CD14-positive monocyte (primary cell): ENCODE results near the gene MYH10. TPM values are rescaled to one million over a fixed set of nuclear protein-coding genes. Genes with fewer than 3 reads are reported as not detected.

Experiments used
- DNase-seq, 3 donors: peaks; one replicate each; pipeline ENCODE4 v3.0.0-alpha.2; 2011 to 2022
- H2AFZ ChIP-seq: 2 replicates; pipeline ENCODE4 v1.6.0; 2012; ENCODE audit warnings: mild to moderate bottlenecking, low read depth, low read length, inconsistent platforms; ENCODE audit not compliant: insufficient read depth, poor library complexity, severe bottlenecking
- H3K27ac ChIP-seq, 2 donors: 1 replicate in 1 of 2; 2 replicates in 1 of 2; pipeline ENCODE4 v1.5.1; 2012 to 2013; ENCODE audit warnings: low read length in 2 of 2, control low read depth in 1 of 2, inconsistent platforms in 1 of 2, low read depth in 1 of 2, mild to moderate bottlenecking in 1 of 2
- H3K27me3 ChIP-seq, 2 donors: one replicate each; pipeline versions ENCODE4 v1.6.0 to v1.6.1; 2011 to 2013; ENCODE audit warnings: low read length in 2 of 2; ENCODE audit not compliant: control insufficient read depth in 2 of 2, insufficient read depth in 2 of 2
- H3K36me3 ChIP-seq, 2 donors: replicated peaks in 1 of 2; 1 replicate in 1 of 2; 2 replicates in 1 of 2; pipeline versions ENCODE4 v1.5.1 to v1.6.1; 2012 to 2013; ENCODE audit warnings: low read length in 2 of 2, control low read depth in 1 of 2, inconsistent platforms in 1 of 2, mild to moderate bottlenecking in 1 of 2; ENCODE audit not compliant: insufficient read depth in 2 of 2, control insufficient read depth in 1 of 2
- H3K4me1 ChIP-seq, 2 donors: 1 replicate in 1 of 2; 2 replicates in 1 of 2; pipeline versions ENCODE4 v1.5.1 to v1.6.1; 2012 to 2013; ENCODE audit warnings: low read length in 2 of 2, control low read depth in 1 of 2, inconsistent platforms in 1 of 2, mild to moderate bottlenecking in 1 of 2, moderate library complexity in 1 of 2; ENCODE audit not compliant: insufficient read depth in 2 of 2, control insufficient read depth in 1 of 2
- H3K4me2 ChIP-seq: replicated peaks from 2 replicates; pipeline ENCODE3; 2012; ENCODE audit warnings: low read length, moderate library complexity, mild to moderate bottlenecking; ENCODE audit not compliant: poor library complexity, severe bottlenecking; ENCODE audit errors: extremely low read depth
- H3K4me3 ChIP-seq, 3 experiments: fragments of 200-600 bp in 1 of 3; sonication (generic) in 1 of 3; replicated peaks in 1 of 3; 1 replicate in 2 of 3; 2 replicates in 1 of 3; pipeline ENCODE4 v1.5.1; 2011 to 2013; ENCODE audit warnings: low read length in 3 of 3, mild to moderate bottlenecking in 3 of 3, control low read depth in 2 of 3, low read depth in 2 of 3, inconsistent platforms in 1 of 3, moderate library complexity in 1 of 3
- H3K79me2 ChIP-seq: 2 replicates; pipeline ENCODE4 v1.6.0; 2012; ENCODE audit warnings: mild to moderate bottlenecking, control low read depth, inconsistent platforms, low read length, moderate library complexity; ENCODE audit not compliant: insufficient read depth
- H3K9ac ChIP-seq: 2 replicates; pipeline ENCODE4 v1.6.0; 2017; ENCODE audit warnings: low read length, mild to moderate bottlenecking; ENCODE audit not compliant: insufficient read depth, poor library complexity, severe bottlenecking
- H3K9me3 ChIP-seq, 2 donors: replicated peaks in 1 of 2; 1 replicate in 1 of 2; 2 replicates in 1 of 2; pipeline versions ENCODE4 v1.5.1 to v1.6.1; 2012 to 2013; ENCODE audit warnings: low read length in 2 of 2, control low read depth in 1 of 2; ENCODE audit not compliant: control insufficient read depth in 1 of 2, insufficient read depth in 1 of 2
- H4K20me1 ChIP-seq: 2 replicates; pipeline ENCODE4 v1.6.0; 2012; ENCODE audit warnings: mild to moderate bottlenecking, low read length, control low read depth, moderate library complexity; ENCODE audit not compliant: insufficient read depth
- H3K27ac Mint-ChIP-seq, 7 donors: one replicate each; pipeline ENCODE4 v1.8.0; 2020; ENCODE audit warnings: mild to moderate bottlenecking in 7 of 7, mixed read lengths in 7 of 7, moderate library complexity in 6 of 7, inconsistent platforms in 2 of 7
- H3K27me3 Mint-ChIP-seq, 3 donors: one replicate each; pipeline ENCODE4 v1.8.0; 2021 to 2022; ENCODE audit warnings: low read depth in 3 of 3, mild to moderate bottlenecking in 3 of 3, mixed read lengths in 3 of 3, moderate library complexity in 3 of 3, inconsistent platforms in 1 of 3
- H3K36me3 Mint-ChIP-seq, 2 donors: one replicate each; pipeline ENCODE4 v1.8.0; 2020; ENCODE audit warnings: mixed read lengths in 2 of 2, inconsistent platforms in 1 of 2, mild to moderate bottlenecking in 1 of 2
- H3K4me1 Mint-ChIP-seq: one replicate; pipeline ENCODE4 v1.8.0; 2020; ENCODE audit warnings: mild to moderate bottlenecking, mixed read lengths
- H3K4me3 Mint-ChIP-seq, 2 donors: one replicate each; pipeline ENCODE4 v1.8.0; 2020; ENCODE audit warnings: mild to moderate bottlenecking in 2 of 2, mixed read lengths in 2 of 2, moderate library complexity in 1 of 2
- H3K9me3 Mint-ChIP-seq, 7 donors: one replicate each; pipeline ENCODE4 v1.8.0; 2020 to 2022; ENCODE audit warnings: mixed read lengths in 7 of 7, mild to moderate bottlenecking in 6 of 7, moderate library complexity in 6 of 7, inconsistent platforms in 2 of 7
- WGBS: methylation state at CpG from one replicate; pipeline ENCODE4 v1.1.5; 2013; ENCODE audit warnings: missing lambda C conversion rate; ENCODE audit not compliant: insufficient coverage; 5-methylcytosine and 5-hydroxymethylcytosine counted together
- intact Hi-C, 2 donors: fragments of 100-400 bp; cut with micrococcal nuclease; formaldehyde crosslinking; loops; one replicate each; pipeline versions ENCODE4 v1.15.0 to v1.15.1; 2023
- polyA plus RNA-seq, 3 donors: library from polyadenylated mRNA; depleted of rRNA in 1 of 3; unstranded in 2 of 3; stranded (reverse) in 1 of 3; fragments of 300-500 nt in 2 of 3; fragments of >200 nt in 1 of 3; fragmentation: Illumina TruSeq in 2 of 3; gene quantifications; 1 replicate in 2 of 3; 2 replicates in 1 of 3; pipeline ENCODE4 v1.2.3, GENCODE V29; 2012 to 2021
- TF ChIP-seq, protein P1 (sequence below): fragments of 200-600 bp; IDR thresholded peaks from one replicate; pipeline ENCODE4 v1.8.0; 2022; ENCODE audit warnings: antibody characterized with exemption, mild to moderate bottlenecking

MYH10 gene
- polyA plus RNA-seq, 3 donors = 0.42 to 0.65 TPM; not detected in 1

DNA sequence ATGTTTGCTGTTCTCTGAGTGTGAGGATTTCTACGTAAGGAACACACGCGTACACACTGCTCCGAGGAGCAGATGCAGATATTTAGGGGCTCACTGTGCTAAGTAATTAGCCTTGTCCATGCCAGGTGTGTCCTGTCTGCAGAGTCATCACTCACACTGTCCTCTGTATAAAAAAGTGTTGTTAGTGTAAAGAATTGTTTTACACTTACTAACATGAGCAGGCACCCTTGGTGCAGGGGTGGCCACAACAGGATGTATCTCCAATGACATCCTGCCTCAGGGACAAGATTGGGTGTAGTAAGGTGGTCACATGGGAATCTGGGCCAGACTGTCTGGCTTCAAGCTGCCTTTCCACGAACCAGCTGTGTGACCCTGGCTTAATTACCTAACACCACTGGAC, 130.9 kb downstream of the MYH10 start:
- Mint-ChIP-seq H3K4me1 (no peaks in the 10 kb centered on the region), H3K9me3 (peaks cover 0 to 3% (median 0%) of the 10 kb centered on the region in 7 donors), H3K4me3 (no peak overlapping the region), H3K27ac (no peak overlapping the region), H3K27me3 (peaks cover 0 to 1% (median 0%) of the 10 kb centered on the region in 3 donors), H3K36me3 (no peaks in the 10 kb centered on the region)
- Histone ChIP-seq H3K27me3 (no peaks in the 10 kb centered on the region), H3K27ac (no peak overlapping the region), H3K9ac (no peak overlapping the region), H3K4me1 (no peaks in the 10 kb centered on the region), H3K36me3 (no peaks in the 10 kb centered on the region), H3K4me3 (no peak overlapping the region), H3K79me2 (no peaks in the 10 kb centered on the region), H4K20me1 (no peaks in the 10 kb centered on the region), H2AFZ (no peak overlapping the region), H3K9me3 (no peaks in the 10 kb centered on the region), H3K4me2 (no peak overlapping the region)
- 94% methylated on average over 4 of the region's 5 CpGs for WGBS
- intact Hi-C loops = no loop called here
- DNase-seq = no peak
- TF ChIP-seq, protein P1, sequence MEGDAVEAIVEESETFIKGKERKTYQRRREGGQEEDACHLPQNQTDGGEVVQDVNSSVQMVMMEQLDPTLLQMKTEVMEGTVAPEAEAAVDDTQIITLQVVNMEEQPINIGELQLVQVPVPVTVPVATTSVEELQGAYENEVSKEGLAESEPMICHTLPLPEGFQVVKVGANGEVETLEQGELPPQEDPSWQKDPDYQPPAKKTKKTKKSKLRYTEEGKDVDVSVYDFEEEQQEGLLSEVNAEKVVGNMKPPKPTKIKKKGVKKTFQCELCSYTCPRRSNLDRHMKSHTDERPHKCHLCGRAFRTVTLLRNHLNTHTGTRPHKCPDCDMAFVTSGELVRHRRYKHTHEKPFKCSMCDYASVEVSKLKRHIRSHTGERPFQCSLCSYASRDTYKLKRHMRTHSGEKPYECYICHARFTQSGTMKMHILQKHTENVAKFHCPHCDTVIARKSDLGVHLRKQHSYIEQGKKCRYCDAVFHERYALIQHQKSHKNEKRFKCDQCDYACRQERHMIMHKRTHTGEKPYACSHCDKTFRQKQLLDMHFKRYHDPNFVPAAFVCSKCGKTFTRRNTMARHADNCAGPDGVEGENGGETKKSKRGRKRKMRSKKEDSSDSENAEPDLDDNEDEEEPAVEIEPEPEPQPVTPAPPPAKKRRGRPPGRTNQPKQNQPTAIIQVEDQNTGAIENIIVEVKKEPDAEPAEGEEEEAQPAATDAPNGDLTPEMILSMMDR = no peak

DNA sequence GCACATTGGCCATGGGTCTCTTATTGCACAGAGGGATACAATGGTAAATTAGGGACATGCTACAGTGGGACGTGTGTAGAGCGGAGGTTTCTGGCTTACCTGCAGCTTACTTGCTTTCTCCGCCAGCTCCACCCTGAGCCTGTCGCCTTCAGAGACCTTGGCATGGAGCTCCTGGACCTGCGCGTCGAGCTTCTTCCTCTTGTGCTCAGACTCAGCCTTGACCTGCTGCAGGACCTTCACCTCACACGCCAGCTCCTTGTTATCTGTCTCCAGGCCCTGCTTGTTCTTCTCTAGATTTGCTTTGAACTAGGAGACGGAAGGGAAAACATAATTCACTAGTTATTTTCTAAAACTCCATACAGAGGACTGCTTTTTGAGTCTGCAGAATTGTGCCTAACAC, 131.4 kb downstream of the MYH10 start:
- DNase-seq = no peak
- H3K4me3 ChIP-seq = no peak overlapping the region
- no peak overlapping the region for H3K27ac ChIP-seq
- Mint-ChIP-seq H3K4me3 (no peak overlapping the region), H3K27me3 (peaks cover 0 to 1% (median 0%) of the 10 kb centered on the region in 3 donors), H3K9me3 (peaks cover 0 to 3% (median 0%) of the 10 kb centered on the region in 7 donors), H3K36me3 (no peaks in the 10 kb centered on the region), H3K4me1 (no peaks in the 10 kb centered on the region), H3K27ac (no peak overlapping the region)
- TF ChIP-seq, protein P1 = no peak
- no peak overlapping the region for H3K4me2 ChIP-seq
- WGBS = 100% methylated on average over 7 of the region's 9 CpGs
- H2AFZ ChIP-seq = no peak overlapping the region
- no peaks in the 10 kb centered on the region for H3K27me3 ChIP-seq
- intact Hi-C loops = no loop called here
- H3K36me3 ChIP-seq = no peaks in the 10 kb centered on the region
- no peaks in the 10 kb centered on the region for H3K9me3 ChIP-seq
- H3K4me1 ChIP-seq = no peaks in the 10 kb centered on the region
- no peaks in the 10 kb centered on the region for H3K79me2 ChIP-seq
- no peak overlapping the region for H3K9ac ChIP-seq
- no peaks in the 10 kb centered on the region for H4K20me1 ChIP-seq
